Activated CD4-positive, alpha-beta T cell treated with anti-CD3 and anti-CD28 coated beads, Interleukin-2, Interleukin-6, amounts not matched to agents 100 ng/mL and 50 ng/mL, durations not matched to agents 16 hours and 8 hours (primary cell): Measurements from ENCODE around the gene PRG2.

Experiments used
- DNase-seq: peaks from one replicate; pipeline ENCODE4 v3.0.0-alpha.2; 2020

Gene PRG2, protein sequence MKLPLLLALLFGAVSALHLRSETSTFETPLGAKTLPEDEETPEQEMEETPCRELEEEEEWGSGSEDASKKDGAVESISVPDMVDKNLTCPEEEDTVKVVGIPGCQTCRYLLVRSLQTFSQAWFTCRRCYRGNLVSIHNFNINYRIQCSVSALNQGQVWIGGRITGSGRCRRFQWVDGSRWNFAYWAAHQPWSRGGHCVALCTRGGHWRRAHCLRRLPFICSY

DNA sequence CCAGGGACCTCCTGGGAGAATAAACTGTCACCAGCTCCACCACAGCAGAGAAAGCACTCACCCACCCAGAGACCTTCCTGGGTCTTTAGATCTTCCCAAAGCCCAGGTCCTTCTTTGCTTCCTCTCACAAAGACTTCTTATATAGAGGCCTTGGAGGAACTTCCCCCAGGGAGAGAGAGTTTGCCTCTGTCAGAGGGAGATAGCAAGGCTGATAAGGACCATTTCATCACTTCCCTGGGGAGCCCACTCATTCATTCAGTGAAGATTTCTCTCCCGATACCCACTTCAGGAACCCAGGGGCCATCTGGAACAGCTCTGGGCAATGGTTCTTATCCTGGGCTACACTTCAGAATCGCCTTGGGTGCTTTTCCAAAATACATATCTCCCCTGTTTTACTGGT is at the start of gene PRG2:
Gene PRG2, minus strand, starts transcription at position 116 of the 400 bp plus-strand sequence. CDS start 706 bp downstream, outside the sequence.
- DNase-seq, result no peak

DNA sequence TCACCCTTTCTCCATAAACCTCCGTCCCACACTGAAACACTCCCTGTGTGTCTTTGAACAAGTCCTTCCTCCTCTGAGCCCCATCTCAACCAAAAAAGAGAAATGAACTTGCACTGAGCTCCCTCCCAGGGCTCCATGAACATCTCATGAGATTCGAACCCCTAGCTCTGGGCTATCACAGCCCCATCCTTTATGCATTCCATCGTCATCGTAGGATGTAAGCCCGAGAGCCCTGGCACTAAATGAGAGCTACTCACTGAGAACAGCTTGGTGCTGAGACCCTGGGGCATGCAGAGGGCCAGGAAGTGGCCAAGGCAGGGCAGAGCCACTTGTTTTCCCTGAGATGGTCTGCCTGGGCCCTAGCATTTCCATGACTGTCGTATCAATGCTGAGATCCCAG is 49.3 kb upstream of the PRG2 start:
- no peak for DNase-seq

DNA sequence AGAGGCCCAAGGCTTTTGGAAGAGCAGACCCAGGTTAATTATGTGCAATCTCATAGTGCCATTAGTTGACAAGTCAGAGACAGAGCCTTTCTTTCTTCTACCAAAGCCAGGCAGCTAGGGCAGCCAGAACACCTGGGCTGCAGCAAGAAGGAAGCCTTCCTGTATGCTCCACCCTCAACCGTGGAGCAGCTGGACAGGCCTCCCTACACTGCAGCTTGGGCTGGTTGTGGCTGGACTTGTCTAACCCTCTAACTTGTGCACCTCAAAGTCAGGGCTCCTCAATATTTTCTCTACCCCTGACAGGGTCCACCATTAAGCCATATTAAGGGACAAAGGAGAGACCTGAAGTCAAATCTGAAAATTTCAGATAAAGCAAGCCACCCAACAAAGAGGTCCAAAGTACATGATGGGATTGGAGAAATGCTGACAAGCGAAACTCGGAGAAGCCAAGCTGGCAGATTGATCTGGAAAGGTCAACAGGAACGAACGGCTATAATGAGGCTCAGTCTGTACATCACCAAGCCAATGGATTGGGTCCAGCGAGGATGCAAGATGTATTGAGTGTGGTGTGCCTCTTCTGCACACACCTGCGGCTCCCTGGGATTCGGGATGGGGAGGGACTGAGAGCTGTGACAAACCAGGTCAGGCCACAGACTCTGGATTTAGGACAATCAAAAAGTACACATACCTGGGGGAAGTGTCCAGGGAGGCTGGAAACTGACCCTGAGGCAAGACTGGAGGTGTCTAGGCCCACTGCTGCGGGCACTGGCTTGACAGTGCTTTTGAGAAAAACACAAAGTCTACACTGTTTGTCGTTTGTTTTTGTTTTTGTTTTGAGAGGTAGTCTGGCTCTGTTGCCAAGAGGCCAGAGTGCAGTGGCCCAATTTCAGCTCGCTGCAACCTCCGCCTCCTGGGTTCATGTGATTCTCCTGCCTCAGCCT is 48.2 kb upstream of the PRG2 start:
- no peak for DNase-seq

DNA sequence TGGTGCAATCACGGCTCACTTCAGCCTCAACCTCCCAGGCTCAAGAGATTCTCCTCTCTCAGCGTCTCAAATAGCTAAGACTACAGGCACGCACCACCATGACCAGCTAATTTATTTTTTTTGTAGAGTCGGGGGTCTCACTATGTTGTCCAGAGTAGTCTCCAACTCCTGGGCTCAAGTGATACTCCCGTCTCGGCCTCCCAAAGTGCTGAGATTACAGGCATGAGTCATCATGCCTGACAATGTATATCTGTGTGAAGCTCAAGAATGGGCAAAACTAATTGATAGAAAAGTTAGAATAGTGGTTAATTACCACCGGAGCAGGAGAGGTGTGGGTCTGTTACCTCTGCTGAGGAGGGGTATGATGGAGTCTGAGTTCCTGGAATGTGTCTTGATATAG is 45.6 kb upstream of the PRG2 start:
- DNase-seq, result no peak

DNA sequence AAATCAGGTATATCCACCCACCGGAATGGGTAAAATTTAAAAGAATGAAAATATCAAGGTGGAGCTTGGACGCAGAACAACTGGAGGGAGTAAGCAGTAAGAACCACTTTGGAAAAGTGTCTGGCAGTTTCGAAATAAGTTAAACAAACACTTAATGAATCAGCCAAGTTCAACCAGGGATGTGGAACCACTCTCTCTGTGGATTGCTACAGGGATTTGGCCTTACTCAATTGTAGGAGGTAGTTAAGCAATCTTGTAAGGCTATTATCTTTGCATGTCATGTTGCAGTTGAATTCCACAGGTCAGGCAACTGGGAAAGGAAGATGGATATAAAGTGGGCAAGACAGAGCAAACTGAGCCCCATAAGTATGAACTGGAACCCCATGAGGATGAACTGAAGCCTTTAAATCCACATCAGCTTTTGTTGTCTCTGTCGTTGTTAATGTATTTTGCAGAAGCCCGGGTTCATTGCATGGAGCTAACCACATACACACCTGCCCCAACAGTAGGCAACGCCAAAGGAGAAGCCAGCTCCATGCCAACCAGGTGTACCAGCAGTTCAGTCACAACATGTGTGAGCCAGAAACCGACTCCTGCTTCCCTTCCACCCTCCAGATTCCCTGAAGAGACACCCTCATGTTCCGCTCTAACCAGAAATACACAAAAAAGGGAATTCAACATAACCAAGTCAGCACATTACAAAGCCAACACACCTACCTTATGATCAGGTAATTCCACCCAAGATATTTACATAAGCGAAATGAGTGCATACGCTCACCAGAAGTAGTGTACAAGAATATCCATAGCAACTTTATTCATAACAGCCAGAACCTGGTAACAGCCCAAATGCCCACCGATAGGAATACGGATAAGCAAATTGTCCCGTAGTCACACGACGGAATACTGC is 44.4 kb upstream of the PRG2 start:
- no peak for DNase-seq

DNA sequence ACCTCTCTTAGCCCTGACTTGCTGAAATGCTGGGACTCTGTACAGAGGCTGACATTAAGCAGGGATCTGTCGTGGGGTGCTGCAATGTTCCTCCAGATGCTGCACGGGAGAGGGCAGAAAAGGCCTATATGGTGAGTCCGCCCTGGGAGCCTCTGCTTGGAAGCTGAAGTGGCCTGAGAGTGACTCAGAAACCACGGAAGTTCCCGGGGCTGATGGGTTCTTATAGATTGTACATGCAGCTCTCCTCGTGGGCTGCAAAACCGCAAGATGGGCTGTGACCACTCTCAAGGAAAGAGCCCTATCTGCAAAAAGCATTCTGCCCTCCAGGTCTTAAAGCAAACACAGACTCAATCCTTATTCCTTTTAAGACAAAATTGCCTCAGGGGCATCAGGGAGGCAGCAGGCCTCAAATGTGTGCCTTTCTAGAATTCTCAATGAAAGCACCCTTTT is 42.3 kb upstream of the PRG2 start:
- DNase-seq, result peak; percentile 34

DNA sequence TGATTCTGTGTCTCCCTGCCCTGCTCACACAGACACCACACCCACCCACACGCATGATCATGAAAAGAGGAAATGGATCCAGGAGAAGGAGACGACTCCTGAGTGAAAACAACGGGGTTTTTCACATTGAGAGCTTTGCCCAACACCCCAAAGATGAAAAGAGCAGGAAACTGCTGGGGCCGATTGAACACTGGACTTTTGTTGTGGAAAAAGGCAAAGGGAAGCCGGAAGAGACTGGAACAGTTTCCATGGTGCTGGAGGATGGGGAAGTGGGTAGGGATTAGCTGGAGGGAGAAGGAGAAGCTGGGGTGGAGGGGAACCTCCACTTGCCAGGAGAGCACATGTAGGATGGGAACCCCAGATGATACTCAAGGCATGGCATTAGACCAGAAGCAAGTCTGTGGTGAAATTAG is 41.7 kb upstream of the PRG2 start:
- no peak for DNase-seq

DNA sequence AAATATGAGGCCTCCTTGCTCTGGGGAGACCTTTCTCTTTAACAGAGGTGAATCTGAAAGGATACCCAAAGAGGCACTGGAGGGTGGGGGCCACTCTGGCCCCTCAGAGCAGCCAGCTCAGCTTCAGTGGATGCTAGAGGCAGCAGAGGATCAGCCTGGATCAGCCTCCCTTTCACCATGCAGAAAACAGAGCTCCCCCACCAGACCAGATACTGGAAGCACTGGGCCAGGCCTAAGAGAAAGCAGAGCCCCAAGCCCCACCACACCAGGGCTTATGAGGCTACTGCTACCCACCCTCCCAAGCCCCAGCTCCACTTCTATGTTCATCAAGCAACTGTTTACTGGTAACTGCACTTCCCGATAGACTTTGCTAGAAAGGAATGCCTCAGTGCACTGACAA is 40.5 kb upstream of the PRG2 start:
- no peak for DNase-seq

DNA sequence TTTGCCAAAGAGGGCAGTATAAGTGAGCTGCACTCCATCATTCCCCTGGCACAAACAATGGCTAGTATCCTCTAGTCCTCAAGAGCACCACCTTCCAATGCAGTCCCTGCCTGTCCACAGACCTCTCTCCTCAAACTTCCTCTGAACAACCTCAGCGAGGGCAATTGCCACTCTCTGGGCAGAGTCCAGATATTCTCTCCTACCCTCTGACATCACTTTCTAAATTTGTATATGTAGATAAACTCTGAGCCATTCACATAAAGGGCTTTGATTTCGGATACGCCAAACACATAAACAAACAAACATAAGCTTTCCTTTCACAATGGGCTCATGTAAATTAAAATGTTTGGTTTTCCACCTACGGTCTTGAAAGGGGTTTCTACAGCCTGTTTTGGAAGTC is 39.5 kb upstream of the PRG2 start:
- no peak for DNase-seq

DNA sequence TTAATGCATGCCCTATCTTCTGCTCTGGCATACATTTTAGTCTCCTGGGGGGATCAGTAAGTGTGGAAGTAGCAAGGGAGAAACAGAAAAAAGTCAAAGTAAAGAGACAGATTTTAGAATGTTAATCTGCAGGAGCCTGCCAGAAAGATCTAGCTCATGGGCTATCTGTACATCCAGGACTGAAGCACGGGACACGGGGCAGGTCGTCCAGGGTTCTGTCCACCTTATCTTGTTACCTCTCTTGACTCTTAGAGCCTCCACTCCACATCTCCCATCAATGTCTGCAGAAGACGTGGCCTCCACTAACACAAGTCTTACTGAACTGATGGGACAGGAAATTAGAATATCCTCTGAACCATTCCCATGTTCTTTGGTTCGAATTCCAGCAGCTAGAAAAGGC is 38.2 kb upstream of the PRG2 start:
- DNase-seq, result no peak

DNA sequence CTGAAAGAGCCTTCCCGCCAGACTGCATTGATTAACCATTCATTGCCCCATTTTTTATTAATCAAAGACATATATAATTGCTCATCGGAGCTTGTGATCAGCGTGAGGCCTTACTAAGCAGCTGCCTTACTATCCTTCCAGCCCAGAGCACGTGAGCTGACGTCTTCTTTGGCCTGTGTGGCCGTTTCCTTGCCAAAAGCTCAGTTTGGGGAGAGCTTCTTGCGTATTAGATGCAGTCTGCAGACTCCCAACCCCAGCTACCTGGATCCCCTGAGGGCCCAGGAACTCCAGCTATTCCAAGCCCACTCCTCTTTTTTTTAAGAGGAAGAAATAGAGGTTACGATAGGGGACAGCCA is 37.3 kb upstream of the PRG2 start:
- no peak for DNase-seq

DNA sequence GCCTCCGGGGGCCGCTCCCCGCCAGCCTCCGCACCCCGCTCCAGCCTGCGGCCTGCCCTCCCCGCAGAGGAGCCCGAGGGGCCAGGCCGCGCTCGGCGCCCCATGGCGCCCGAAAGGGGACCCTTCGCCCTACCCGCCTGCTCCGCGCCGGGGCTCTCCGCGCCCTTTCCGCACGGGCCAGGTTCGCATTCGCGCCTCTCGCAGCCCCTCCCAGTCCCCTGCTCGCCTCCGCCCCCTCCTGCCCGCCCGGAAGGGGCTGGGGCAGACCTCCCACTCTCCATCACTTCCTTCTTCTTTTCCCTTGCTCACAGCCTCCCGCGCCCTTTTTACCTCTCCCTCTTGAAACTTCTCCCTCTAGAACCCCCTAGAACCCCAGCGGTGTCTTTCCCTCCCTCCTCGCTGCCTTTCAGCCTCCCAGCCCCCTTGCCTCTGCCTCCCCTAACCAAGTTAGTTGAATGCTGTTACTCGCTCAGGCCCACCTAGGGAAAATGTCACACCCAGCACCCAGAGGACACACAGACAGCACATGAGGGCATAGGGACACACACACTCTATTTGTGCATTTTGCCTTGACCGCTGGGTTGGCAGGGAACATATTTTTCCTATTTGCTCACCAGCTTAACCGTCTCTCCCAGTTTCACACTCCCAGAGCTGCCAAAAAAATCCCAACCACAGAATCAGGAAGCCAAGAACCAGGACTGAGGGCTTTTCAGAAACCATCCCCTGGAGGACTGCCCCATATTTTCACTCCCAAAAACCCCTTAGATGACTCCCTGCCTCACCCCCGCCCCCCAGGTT is 36.7 kb upstream of the PRG2 start, which contains the start of gene SLC43A3:
Gene SLC43A3, minus strand, starts transcription at position 193 of the 798 bp plus-strand sequence. CDS start 949 bp downstream, outside the sequence.
- DNase-seq, result peak; percentile 91

DNA sequence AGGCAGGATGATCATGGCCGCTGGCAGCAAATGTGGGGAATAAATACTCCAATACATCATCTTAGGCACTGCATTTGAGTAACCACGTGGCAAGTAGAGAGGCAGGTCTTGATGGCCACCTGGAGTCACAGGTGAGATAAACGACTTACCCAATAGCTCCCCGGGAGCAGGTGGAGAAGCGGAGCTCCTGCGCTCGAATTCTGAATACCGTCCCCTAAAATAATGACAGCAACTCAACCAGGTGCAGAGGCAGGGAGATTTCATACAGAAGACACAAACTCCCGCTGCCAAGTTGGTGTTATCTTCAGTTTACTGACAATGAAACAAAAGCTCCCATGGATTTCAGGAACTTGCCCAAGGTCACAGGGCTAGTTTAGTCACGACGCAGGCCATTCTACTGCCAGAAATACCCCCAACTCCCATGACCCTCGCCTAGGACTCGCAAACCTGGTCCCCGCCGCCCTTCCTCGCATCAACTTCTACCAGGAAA is 36.0 kb upstream of the PRG2 start:
- peak; percentile 39 for DNase-seq

DNA sequence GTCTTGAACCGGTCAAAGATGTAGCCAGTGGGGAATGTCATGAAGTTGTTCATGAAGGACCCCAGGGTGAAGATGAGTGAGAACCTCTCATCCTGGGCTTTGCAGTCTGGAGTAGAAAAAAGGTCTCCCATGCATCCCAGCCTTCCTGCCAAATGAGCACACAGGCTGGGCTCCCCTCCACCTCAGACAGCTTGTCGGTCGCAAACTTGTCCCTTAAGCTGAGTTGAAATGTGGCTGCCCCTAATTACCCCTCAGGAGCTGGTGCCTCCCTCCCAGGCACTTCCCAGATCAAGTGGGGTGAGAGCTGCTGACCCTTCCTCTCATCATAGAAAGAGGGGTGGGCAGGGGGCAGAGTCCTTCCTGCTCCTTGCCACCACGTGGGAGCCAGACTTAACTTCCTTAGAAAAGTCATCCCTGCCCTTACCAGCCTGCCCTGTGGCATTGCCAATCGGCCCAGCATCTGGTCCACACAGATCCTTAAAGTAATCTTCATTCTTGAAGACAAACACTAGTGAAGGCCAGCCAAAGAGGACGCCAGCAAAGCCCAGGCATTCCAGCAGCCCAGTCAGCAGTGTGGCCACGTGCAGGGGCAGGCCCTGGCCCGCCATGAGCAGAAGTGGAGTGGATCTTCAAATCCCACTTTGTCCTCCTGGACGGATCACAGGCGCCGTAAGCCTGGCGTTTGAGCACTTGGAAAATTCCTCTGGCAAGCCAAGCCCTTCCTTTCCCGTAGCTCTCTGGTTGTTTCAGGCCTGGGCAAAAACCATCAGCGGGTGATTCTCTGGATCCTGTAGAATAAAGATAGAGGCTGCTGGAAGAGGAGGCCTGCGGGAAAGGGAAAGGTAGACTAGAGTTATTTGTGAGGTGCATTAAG is 35.4 kb upstream of the PRG2 start:
- peak; percentile 39 for DNase-seq

DNA sequence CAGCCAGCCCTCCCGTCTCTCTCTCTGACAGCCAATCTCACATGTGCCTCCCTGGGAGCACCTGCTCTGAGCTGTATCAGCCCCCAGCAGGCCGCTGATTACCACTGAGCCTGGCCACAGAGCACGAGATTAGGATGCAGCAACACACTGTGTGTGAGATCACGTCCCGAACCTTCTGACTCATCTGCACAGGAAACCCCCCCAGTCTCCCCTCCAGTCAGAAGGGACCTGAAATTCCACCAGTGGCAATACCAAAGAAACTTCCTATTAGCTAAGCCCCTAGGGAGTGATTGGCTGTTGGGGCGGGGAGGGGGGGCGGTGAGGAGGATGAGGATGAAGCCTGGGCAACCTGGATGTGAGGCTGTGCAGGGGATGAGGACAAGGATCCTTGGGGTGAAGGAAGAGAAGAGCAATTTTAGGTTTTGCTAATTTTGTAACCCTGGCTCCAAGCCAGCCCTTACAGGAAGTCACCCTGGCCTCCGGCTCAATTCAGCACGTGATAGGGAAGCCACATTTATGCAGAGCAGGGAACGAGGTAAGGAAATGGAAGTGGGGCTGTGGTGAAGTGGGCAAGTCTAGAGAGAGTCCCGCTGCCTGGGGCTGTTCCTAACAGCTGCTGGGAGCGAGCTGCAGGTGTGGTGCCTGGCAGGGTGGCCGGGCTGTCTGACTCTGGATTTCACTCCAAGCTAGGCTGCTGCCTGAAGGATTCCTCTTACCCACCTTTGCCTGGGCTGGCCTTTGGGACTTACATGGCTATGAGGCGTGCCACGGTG is 34.5 kb upstream of the PRG2 start:
- peak; percentile 97 for DNase-seq

DNA sequence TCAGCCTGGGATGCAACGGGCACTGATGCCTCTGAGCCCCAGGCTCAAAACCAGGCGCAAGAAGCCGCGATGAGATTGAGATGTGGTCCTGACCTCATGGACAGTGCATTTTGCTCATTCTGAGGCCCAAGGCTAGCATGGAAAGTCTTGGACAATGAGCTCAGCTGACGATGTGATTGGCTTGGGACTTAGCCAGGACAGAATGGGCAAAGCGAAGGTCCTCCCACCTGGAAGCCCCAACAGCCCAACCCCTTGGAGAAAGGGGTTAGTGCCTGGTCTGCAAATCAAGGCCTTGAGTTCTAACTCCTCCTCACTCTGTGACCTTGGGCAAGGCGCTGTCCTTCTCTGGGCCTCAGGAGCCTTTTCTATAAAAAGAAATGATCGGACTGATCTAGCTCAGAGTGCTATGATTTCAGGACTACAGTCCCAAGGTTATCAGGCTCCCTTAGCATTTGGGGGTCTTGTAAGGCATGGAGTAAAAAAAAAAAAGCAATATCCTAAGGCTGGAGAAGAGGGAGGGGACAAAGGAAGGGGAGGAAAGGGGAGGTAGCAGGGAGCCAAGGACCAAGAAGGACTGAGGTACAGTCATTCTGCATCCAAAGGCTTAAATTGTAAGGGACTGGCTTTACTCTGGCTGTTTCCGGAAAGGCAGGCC is 33.8 kb upstream of the PRG2 start:
- no peak for DNase-seq

DNA sequence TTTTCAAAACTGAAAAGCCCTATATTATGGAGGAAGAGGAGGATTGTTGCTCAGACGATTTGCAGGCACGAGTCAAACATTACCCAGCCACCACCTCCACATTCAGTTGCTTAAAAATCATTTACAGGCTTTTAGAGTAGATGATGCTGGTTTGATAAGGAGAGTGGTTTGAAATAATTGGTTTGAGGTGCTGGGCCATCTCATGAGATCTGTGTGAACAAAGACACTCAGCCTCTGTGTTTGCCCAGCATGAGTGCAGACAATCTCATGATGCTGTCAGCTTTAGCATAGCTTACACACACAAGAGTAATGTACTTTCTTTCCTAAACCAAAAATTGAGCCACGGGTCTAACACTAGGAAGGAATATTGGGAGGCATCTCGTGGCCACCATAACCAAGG is 32.2 kb upstream of the PRG2 start:
- DNase-seq, result no peak

DNA sequence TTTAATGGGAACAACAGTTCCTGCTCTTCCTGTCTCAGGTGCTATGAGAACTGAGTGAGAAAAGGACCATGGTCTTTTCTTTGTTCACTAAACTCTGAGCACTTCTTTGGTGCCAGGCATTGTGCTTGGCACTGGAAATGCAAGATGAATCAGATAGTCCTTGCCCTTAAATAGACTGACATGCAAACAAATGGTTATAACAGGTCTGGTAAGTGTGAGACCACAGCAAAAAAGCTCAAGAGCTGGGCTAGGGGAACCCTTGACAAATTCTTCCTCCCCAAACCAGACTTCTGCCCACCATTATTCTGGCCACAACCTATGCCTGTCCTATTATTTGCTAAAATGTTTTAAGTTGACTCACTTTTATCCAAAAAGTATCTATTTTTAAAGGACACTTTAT is 31.4 kb upstream of the PRG2 start:
- no peak for DNase-seq

DNA sequence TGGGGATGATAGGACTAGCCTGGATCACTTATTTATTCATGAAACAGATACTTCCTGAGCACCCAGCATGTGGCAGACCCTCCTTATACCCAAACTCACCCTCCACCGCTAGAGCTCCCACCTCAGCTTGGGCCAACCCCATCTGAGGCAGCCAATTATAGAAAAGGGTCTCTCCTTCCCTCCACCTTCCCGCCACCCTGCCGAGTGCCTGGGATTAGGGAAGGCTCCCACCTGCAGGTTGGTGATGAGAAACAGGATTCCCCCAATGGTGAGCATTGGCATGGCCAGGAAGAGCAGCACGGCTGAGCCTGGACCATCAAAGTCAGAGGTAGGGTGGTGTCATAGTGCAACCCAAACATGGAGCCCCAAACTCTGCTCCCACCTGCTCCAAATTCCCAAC is 30.6 kb upstream of the PRG2 start:
- no peak for DNase-seq

DNA sequence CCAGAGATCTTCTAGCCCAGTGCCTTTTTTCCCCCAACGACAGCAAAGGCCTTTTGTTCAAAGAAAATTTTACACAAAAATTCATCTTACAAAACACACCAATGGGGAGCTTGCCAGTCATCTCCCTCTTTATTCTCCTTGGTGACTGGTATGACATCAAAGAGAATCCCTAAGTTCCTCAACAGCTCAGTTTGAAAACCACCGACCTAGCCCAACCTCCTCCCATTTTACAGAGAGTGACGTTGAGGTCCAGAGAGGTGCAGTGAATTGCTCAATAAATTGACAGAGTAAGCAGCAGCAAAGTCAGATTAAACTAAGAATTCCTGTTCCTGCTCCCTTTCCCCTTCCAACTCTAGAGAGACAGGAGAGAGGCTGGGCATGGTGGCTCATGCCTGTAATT is 28.7 kb upstream of the PRG2 start:
- DNase-seq, result no peak
